ENCODE measurements around the gene SDK1.
A peak's percentile ranks its signal among the peaks of the same experiment; 100 is the strongest.

SDK1 gene

DNA sequence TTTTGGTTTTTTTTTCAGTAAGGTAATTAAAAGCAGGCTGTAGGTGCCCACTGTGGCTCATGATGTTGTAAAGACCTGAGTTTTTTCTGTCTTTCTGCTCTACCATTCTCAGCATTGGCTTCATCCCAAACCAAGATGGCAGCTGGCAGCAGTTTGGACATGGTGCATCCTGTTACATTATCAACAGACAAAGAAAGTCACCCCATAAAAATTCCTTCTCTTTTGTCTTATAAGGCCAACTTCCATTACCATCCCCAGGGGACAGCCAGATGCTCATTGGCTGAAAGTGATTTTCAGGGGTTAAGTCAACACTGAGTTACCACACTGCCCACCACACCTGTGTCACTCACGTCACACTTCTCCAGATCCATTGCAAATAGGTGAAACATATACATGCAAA lies 558.4 kb downstream of the SDK1 start:
- Histone ChIP-seq H3K4me2 (ENCODE audit: low read length) (no peak overlapping the region), H3K4me1 (ENCODE audit: control insufficient read depth in 1 of 2, insufficient read depth in 2 of 2, low read length in 2 of 2) (peaks cover 7 to 12% of the 10 kb centered on the region in 2 experiments), H3K27ac (ENCODE audit: low read depth, low read length) (no peak overlapping the region), H4K8ac (ENCODE audit: low read depth, low read length) (no peak overlapping the region), H3K27me3 (ENCODE audit: insufficient read depth, low read length) (no peaks in the 10 kb centered on the region), H4K91ac (ENCODE audit: low read depth, low read length) (no peak overlapping the region), H3K18ac (ENCODE audit: low read length) (no peak overlapping the region), H3K36me3 (ENCODE audit: control insufficient read depth in 1 of 2, insufficient read depth in 2 of 2, low read length in 2 of 2) (no peaks in the 10 kb centered on the region), H3K9ac (ENCODE audit: low read length) (no peak overlapping the region), H4K12ac (ENCODE audit: low read depth, low read length) (no peak overlapping the region), H3K9me3 (ENCODE audit: insufficient read depth, low read depth, low read length) (no peaks in the 10 kb centered on the region), H3K4me3 (ENCODE audit: low read depth, low read length) (no peak overlapping the region), H2AK5ac (ENCODE audit: low read length) (no peak overlapping the region), H3K79me2 (ENCODE audit: control insufficient read depth, insufficient read depth, low read length, poor library complexity) (no peaks in the 10 kb centered on the region), H3K14ac (ENCODE audit: low read length) (no peak overlapping the region), H2BK12ac (ENCODE audit: low read length) (no peak overlapping the region), H3K23ac (ENCODE audit: low read length) (no peak overlapping the region), H2BK5ac (ENCODE audit: low read depth, low read length, poor library complexity) (no peak overlapping the region), H2BK120ac (ENCODE audit: insufficient read depth, low read length, poor library complexity) (no peak overlapping the region), H3K79me1 (ENCODE audit: low read length) (peaks cover 4% of the 10 kb centered on the region), H3K4ac (ENCODE audit: low read depth, low read length) (no peak overlapping the region), H2AFZ (ENCODE audit: insufficient read depth, low read length, poor library complexity) (no peak overlapping the region)
- no CpG with 5 or more reads among the region's 1 CpG for WGBS (ENCODE audit: extremely low coverage, insufficient coverage, insufficient read length)
- DNase-seq, result no peak

DNA sequence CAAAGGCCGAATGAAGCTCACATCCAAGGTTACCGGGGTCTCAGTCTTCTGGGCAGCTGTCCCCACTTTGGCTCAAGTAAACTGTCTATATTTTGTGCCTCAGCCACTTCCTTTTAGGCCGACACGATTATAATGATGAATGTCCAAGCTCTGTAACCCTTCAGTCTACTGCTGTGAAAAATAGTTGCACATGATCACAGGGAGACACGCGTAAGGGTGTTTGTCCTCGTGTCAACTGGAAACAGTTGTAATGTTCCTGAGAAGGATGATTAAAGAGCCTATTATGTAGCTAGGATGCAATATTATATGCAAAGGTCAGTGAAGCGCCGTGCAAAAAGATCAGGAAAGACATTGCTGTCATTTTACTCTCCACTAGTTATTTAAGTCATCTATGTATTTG lies 559.9 kb downstream of the SDK1 start:
- Histone ChIP-seq H3K4me3 (ENCODE audit: low read depth, low read length) (no peak overlapping the region), H3K27ac (ENCODE audit: low read depth, low read length) (no peak overlapping the region), H2AFZ (ENCODE audit: insufficient read depth, low read length, poor library complexity) (no peak overlapping the region), H2AK5ac (ENCODE audit: low read length) (no peak overlapping the region), H2BK120ac (ENCODE audit: insufficient read depth, low read length, poor library complexity) (no peak overlapping the region), H3K36me3 (ENCODE audit: control insufficient read depth in 1 of 2, insufficient read depth in 2 of 2, low read length in 2 of 2) (no peaks in the 10 kb centered on the region), H3K18ac (ENCODE audit: low read length) (no peak overlapping the region), H3K79me1 (ENCODE audit: low read length) (peaks cover 4% of the 10 kb centered on the region), H3K4ac (ENCODE audit: low read depth, low read length) (no peak overlapping the region), H2BK5ac (ENCODE audit: low read depth, low read length, poor library complexity) (no peak overlapping the region), H2BK12ac (ENCODE audit: low read length) (peak overlapping the region; percentile 34), H3K23ac (ENCODE audit: low read length) (no peak overlapping the region), H3K9me3 (ENCODE audit: insufficient read depth, low read depth, low read length) (no peaks in the 10 kb centered on the region), H3K79me2 (ENCODE audit: control insufficient read depth, insufficient read depth, low read length, poor library complexity) (no peaks in the 10 kb centered on the region), H3K27me3 (ENCODE audit: insufficient read depth, low read length) (no peaks in the 10 kb centered on the region), H4K12ac (ENCODE audit: low read depth, low read length) (no peak overlapping the region), H3K9ac (ENCODE audit: low read length) (no peak overlapping the region), H3K4me1 (ENCODE audit: control insufficient read depth in 1 of 2, insufficient read depth in 2 of 2, low read length in 2 of 2) (peaks cover 7 to 12% of the 10 kb centered on the region in 2 experiments), H4K8ac (ENCODE audit: low read depth, low read length) (no peak overlapping the region), H3K4me2 (ENCODE audit: low read length) (no peak overlapping the region), H4K91ac (ENCODE audit: low read depth, low read length) (no peak overlapping the region), H3K14ac (ENCODE audit: low read length) (no peak overlapping the region)
- no CpG with 5 or more reads among the region's 9 CpGs for WGBS (ENCODE audit: extremely low coverage, insufficient coverage, insufficient read length)
- DNase-seq, result no peak

DNA sequence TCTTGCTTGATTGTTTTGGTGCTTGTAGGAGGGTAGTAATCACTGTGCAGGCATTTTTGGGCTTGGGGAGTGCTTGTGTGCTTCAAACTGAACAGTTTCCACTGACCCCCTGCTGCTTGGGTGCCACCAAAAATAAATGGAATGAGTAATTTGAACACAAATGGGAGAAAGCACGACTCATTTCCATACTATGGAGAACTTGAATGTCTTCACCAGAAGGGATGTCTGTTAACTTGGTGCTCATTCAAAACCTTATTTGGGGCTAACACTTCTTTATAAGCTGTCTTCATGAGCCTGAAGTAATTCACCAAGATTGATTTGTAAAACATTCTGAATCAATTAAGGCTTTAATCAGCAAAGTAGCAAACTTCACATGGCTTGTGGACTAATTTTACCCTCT lies 560.3 kb downstream of the SDK1 start:
- Histone ChIP-seq H2BK5ac (ENCODE audit: low read depth, low read length, poor library complexity) (no peak overlapping the region), H3K9me3 (ENCODE audit: insufficient read depth, low read depth, low read length) (no peaks in the 10 kb centered on the region), H3K9ac (ENCODE audit: low read length) (no peak overlapping the region), H4K91ac (ENCODE audit: low read depth, low read length) (no peak overlapping the region), H3K79me2 (ENCODE audit: control insufficient read depth, insufficient read depth, low read length, poor library complexity) (no peaks in the 10 kb centered on the region), H3K4me3 (ENCODE audit: low read depth, low read length) (no peak overlapping the region), H2AK5ac (ENCODE audit: low read length) (no peak overlapping the region), H3K27me3 (ENCODE audit: insufficient read depth, low read length) (no peaks in the 10 kb centered on the region), H2BK12ac (ENCODE audit: low read length) (no peak overlapping the region), H3K23ac (ENCODE audit: low read length) (no peak overlapping the region), H3K4ac (ENCODE audit: low read depth, low read length) (no peak overlapping the region), H4K12ac (ENCODE audit: low read depth, low read length) (no peak overlapping the region), H3K14ac (ENCODE audit: low read length) (no peak overlapping the region), H3K27ac (ENCODE audit: low read depth, low read length) (peak overlapping the region; percentile 20), H3K79me1 (ENCODE audit: low read length) (peaks cover 4% of the 10 kb centered on the region), H2AFZ (ENCODE audit: insufficient read depth, low read length, poor library complexity) (no peak overlapping the region), H2BK120ac (ENCODE audit: insufficient read depth, low read length, poor library complexity) (no peak overlapping the region), H3K18ac (ENCODE audit: low read length) (no peak overlapping the region), H4K8ac (ENCODE audit: low read depth, low read length) (no peak overlapping the region), H3K4me1 (ENCODE audit: control insufficient read depth in 1 of 2, insufficient read depth in 2 of 2, low read length in 2 of 2) (peaks cover 7 to 12% of the 10 kb centered on the region in 2 experiments), H3K36me3 (ENCODE audit: control insufficient read depth in 1 of 2, insufficient read depth in 2 of 2, low read length in 2 of 2) (no peaks in the 10 kb centered on the region), H3K4me2 (ENCODE audit: low read length) (no peak overlapping the region)
- DNase-seq, result no peak
- WGBS (ENCODE audit: extremely low coverage, insufficient coverage, insufficient read length), result no CpG with 5 or more reads among the region's 1 CpG

DNA sequence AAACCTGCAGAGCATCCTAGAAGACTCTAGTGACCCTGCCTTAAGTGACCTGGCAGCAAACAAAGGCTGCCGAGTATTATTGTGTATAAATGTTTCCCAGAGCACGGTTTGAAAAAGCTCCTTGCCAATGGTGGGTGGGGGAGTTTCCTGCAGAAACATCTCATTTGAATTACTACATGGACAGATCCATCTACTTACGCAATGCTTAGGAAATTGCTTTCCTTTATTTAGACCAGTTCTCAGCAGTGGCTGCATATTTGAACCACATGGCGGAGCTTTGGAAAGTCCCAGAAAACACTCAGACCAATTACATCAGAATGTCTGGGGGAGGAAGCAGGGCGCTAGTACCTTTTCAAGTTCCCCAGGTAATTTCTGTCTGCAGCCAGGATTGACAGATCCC lies 560.9 kb downstream of the SDK1 start:
- Histone ChIP-seq H3K4me1 (ENCODE audit: control insufficient read depth in 1 of 2, insufficient read depth in 2 of 2, low read length in 2 of 2) (peaks cover 7 to 12% of the 10 kb centered on the region in 2 experiments), H3K18ac (ENCODE audit: low read length) (no peak overlapping the region), H2BK12ac (ENCODE audit: low read length) (no peak overlapping the region), H3K23ac (ENCODE audit: low read length) (no peak overlapping the region), H3K9me3 (ENCODE audit: insufficient read depth, low read depth, low read length) (peaks cover 2% of the 10 kb centered on the region), H3K4ac (ENCODE audit: low read depth, low read length) (no peak overlapping the region), H2AK5ac (ENCODE audit: low read length) (no peak overlapping the region), H3K9ac (ENCODE audit: low read length) (no peak overlapping the region), H3K36me3 (ENCODE audit: control insufficient read depth in 1 of 2, insufficient read depth in 2 of 2, low read length in 2 of 2) (no peaks in the 10 kb centered on the region), H3K79me1 (ENCODE audit: low read length) (peaks cover 4% of the 10 kb centered on the region), H3K79me2 (ENCODE audit: control insufficient read depth, insufficient read depth, low read length, poor library complexity) (no peaks in the 10 kb centered on the region), H2AFZ (ENCODE audit: insufficient read depth, low read length, poor library complexity) (no peak overlapping the region), H3K4me3 (ENCODE audit: low read depth, low read length) (no peak overlapping the region), H3K4me2 (ENCODE audit: low read length) (no peak overlapping the region), H4K91ac (ENCODE audit: low read depth, low read length) (no peak overlapping the region), H2BK5ac (ENCODE audit: low read depth, low read length, poor library complexity) (no peak overlapping the region), H2BK120ac (ENCODE audit: insufficient read depth, low read length, poor library complexity) (no peak overlapping the region), H3K27me3 (ENCODE audit: insufficient read depth, low read length) (no peaks in the 10 kb centered on the region), H4K12ac (ENCODE audit: low read depth, low read length) (no peak overlapping the region), H3K14ac (ENCODE audit: low read length) (no peak overlapping the region), H4K8ac (ENCODE audit: low read depth, low read length) (no peak overlapping the region), H3K27ac (ENCODE audit: low read depth, low read length) (peak overlapping the region; percentile 20)
- WGBS (ENCODE audit: extremely low coverage, insufficient coverage, insufficient read length), result no CpG with 5 or more reads among the region's 5 CpGs
- DNase-seq, result peak; percentile 31 to 57

All from trophoblast cell (in vitro differentiated cells and primary cell).